H1 (cell line): ENCODE results near the gene FKRP. TPM values are rescaled to one million over a fixed set of nuclear protein-coding genes. Genes with fewer than 3 reads are reported as not detected.

Experiments used
- ATF2 ChIP-seq: IDR thresholded peaks from 2 replicates; pipeline ENCODE4 v1.6.1; 2012; ENCODE audit warnings: low read length, inconsistent platforms
- BRCA1 ChIP-seq: IDR thresholded peaks from 2 replicates; pipeline ENCODE4 v1.6.1; 2012; ENCODE audit warnings: low read depth, low read length, improper control_type of control experiment
- CBX5 ChIP-seq: fragments of 300-800, 300-1000 bp; sonication (generic); IDR thresholded peaks from 2 replicates; pipeline ENCODE4 v1.7.1; 2016; ENCODE audit warnings: antibody characterized with exemption, low read length, low read depth
- CEBPB ChIP-seq: IDR thresholded peaks from 2 replicates; pipeline ENCODE4 v1.6.1; 2012; ENCODE audit warnings: low read depth, low read length
- CHD1 ChIP-seq: IDR thresholded peaks from 2 replicates; pipeline ENCODE4 v1.6.1; 2012; ENCODE audit warnings: low read depth, low read length, improper control_type of control experiment
- E2F6 ChIP-seq: IDR thresholded peaks from 2 replicates; pipeline ENCODE4 v1.6.1; 2012; ENCODE audit warnings: inconsistent platforms
- JUND ChIP-seq: IDR thresholded peaks from 2 replicates; pipeline ENCODE4 v1.6.1; 2011; ENCODE audit warnings: mild to moderate bottlenecking, improper control_type of control experiment, low read length
- KDM5A ChIP-seq: fragments of 200-600 bp; IDR thresholded peaks from 2 replicates; pipeline ENCODE4 v1.7.1; 2012; ENCODE audit warnings: mild to moderate bottlenecking, low read length, inconsistent platforms, mixed read lengths
- RNF2 ChIP-seq: fragments of 200-900, 300-1000 bp; sonication (generic); IDR thresholded peaks from 2 replicates; pipeline ENCODE4 v1.7.1; 2016; ENCODE audit warnings: borderline replicate concordance, low read depth, mild to moderate bottlenecking, antibody characterized with exemption, low read length; ENCODE audit not compliant: poor library complexity, severe bottlenecking; ENCODE audit errors: missing control alignments
- SIRT6 ChIP-seq: IDR thresholded peaks from one replicate; pipeline ENCODE4 v1.7.1; 2012; ENCODE audit warnings: low read length, inconsistent platforms
- SP4 ChIP-seq: IDR thresholded peaks from 2 replicates; pipeline ENCODE4 v1.6.1; 2012; ENCODE audit warnings: low read length, inconsistent platforms
- TAF1 ChIP-seq: IDR thresholded peaks from 2 replicates; pipeline ENCODE4 v1.6.1; 2011; ENCODE audit warnings: mild to moderate bottlenecking, low read depth, low read length
- TEAD4 ChIP-seq: IDR thresholded peaks from 2 replicates; pipeline ENCODE4 v1.6.1; 2012; ENCODE audit warnings: low read depth, low read length, inconsistent platforms, mixed read lengths
- USF2 ChIP-seq: IDR thresholded peaks from 2 replicates; pipeline ENCODE4 v1.6.1; 2011; ENCODE audit warnings: low read length, improper control_type of control experiment
- polyA plus RNA-seq, 7 experiments: library from polyadenylated mRNA; depleted of rRNA in 3 of 7; stranded (reverse) in 5 of 7; unstranded in 2 of 7; fragments of >200 nt in 5 of 7; fragments of 200-250 nt in 2 of 7; gene quantifications; 1 replicate in 5 of 7; 2 replicates in 1 of 7; 4 replicates in 1 of 7; pipeline versions ENCODE4 v1.2.1 to v1.2.3, GENCODE V29; 2011 to 2013; ENCODE audit warnings: missing spikeins in 2 of 7, mixed read lengths in 2 of 7
- total RNA-seq: library from RNA; stranded (reverse); fragmentation: NEBNext Ultra II Directional; extraction: Animal tissue kit (Norgen Biotek cat#: 25700); gene quantifications from 2 replicates; pipeline ENCODE4 v1.2.1, GENCODE V29; 2021

Gene FKRP
- total and polyA plus RNA-seq, 2 of the 8 experiments (the other 6 are each of a cell fraction or from before 2014, with no cell fraction given) = 17.1 to 24.4 TPM

- no peak for TF ChIP-seq JUND
- no peak for TF ChIP-seq CEBPB
- TF ChIP-seq CHD1 = no peak; the same call in 1 of the 2 replicates
- no peak for TF ChIP-seq KDM5A
- TF ChIP-seq SIRT6 = no peak
- no peak for TF ChIP-seq BRCA1
- peak; percentile 76; the same call in 1 of the 2 replicates for TF ChIP-seq SP4
- no peak for TF ChIP-seq USF2
- TF ChIP-seq RNF2 = no peak
- TF ChIP-seq TEAD4 = no peak
- TF ChIP-seq E2F6 = peak; percentile 98
- TF ChIP-seq TAF1 = peak; percentile 99
- 0 out of 2 replicates have a peak, but pooled peaks have one; percentile 38 for TF ChIP-seq ATF2
- TF ChIP-seq CBX5 = no peak
These were observed 42.6 kb downstream of the FKRP start, which contains the start of gene SLC1A5 (continued) for GRCh38 chr19:46788262-46788967.
